HCT116 (cell line): ENCODE measurements around the gene TMOD1. TPM values are rescaled to one million over a fixed set of nuclear protein-coding genes. Genes with fewer than 3 reads are reported as not detected.

Experiments
- ATAC-seq: fragments of 200-7000 bp; cut with Tn5 transposase; 2 replicates; pipeline ENCODE4 v1.9.1; 2020; ENCODE audit warnings: mild to moderate bottlenecking, moderate library complexity
- BruUV-seq: library from RNA; stranded (reverse); fragments of 400-500 nt; replicated peaks from 2 replicates; lab custom pipeline; 2021; lab: Mats Ljungman, UMichigan
- CTCF ChIA-PET: fragments of 300-600 bp; sonication (Branson Sonifier 250); formaldehyde crosslinking; loops from one replicate; lab custom pipeline; 2021; ENCODE audit warnings: antibody characterized with exemption; lab: Charles Lee
- POLR2A ChIA-PET: fragments of 300-600, 350-600 bp; sonication (Branson Sonifier 250); formaldehyde crosslinking; loops from one replicate; lab custom pipeline; 2021; ENCODE audit warnings: antibody characterized with exemption; lab: Charles Lee
- RAD21 ChIA-PET, 2 experiments: fragments of 300-600 bp; sonication (Branson Sonifier 250); formaldehyde crosslinking; loops; one replicate each; lab custom pipeline; 2023; ENCODE audit warnings: low total read pairs in 2 of 2; ENCODE audit not compliant: uncharacterized antibody in 2 of 2, unreplicated experiment in 2 of 2, low non-redundant PET in 1 of 2; lab: Charles Lee
- DNase-seq: peaks from one replicate; pipeline ENCODE4 v3.0.0-alpha.2; 2010; ENCODE audit warnings: low read depth, low spot score
- H2AFZ ChIP-seq: fragments of 200-600 bp; shearing (Covaris generic), sonication (generic); 2 replicates; pipeline ENCODE4 v1.6.1; 2017; ENCODE audit warnings: low read depth, mixed run types, mixed read lengths, antibody characterized with exemption, low read length; ENCODE audit not compliant: poor library complexity, severe bottlenecking
- H3K27ac ChIP-seq: 2 replicates; pipeline ENCODE4 v1.5.1; 2012; ENCODE audit warnings: low read depth, low read length
- H3K27me3 ChIP-seq: fragments of 200-600 bp; sonication (generic); 2 replicates; pipeline ENCODE4 v1.6.1; 2016; ENCODE audit warnings: mixed run types, low read length, mixed read lengths; ENCODE audit not compliant: insufficient read depth
- H3K36me3 ChIP-seq, 2 experiments: fragments of 200-500 bp in 1 of 2; fragments of 200-600 bp in 1 of 2; sonication (Bioruptor generic) in 1 of 2; sonication (generic) in 1 of 2; 2 replicates each; pipeline versions ENCODE4 v1.5.1 to v1.6.1; 2014 to 2016; ENCODE audit warnings: low read length in 2 of 2, inconsistent platforms in 1 of 2, mixed read lengths in 1 of 2, mixed run types in 1 of 2; ENCODE audit not compliant: insufficient read depth in 2 of 2, control insufficient read depth in 1 of 2
- H3K4me1 ChIP-seq, 2 experiments: fragments of 200-600 bp in 1 of 2; sonication (generic) in 1 of 2; 2 replicates each; pipeline versions ENCODE4 v1.5.1 to v1.6.1; 2012 to 2017; ENCODE audit warnings: low read length in 2 of 2, inconsistent platforms in 1 of 2, mild to moderate bottlenecking in 1 of 2, mixed read lengths in 1 of 2, mixed run types in 1 of 2, moderate library complexity in 1 of 2; ENCODE audit not compliant: insufficient read depth in 2 of 2, control insufficient read depth in 1 of 2
- H3K4me2 ChIP-seq: fragments of 200-600 bp; sonication (generic); 2 replicates; pipeline ENCODE4 v1.6.1; 2017; ENCODE audit warnings: mixed run types, low read length, mixed read lengths
- H3K4me3 ChIP-seq, 2 experiments: fragments of 200-600 bp in 1 of 2; sonication (generic) in 1 of 2; replicated peaks in 1 of 2; 2 replicates each; pipeline ENCODE4 v1.5.1; 2011 to 2016; ENCODE audit warnings: low read length in 2 of 2, control low read depth in 1 of 2, low read depth in 1 of 2, mild to moderate bottlenecking in 1 of 2, mixed read lengths in 1 of 2, mixed run types in 1 of 2
- H3K79me2 ChIP-seq: fragments of 200-600 bp; sonication (generic); 2 replicates; pipeline ENCODE4 v1.6.1; 2017; ENCODE audit warnings: mild to moderate bottlenecking, mixed run types, low read length, moderate library complexity, mixed read lengths; ENCODE audit not compliant: insufficient read depth
- H3K9ac ChIP-seq: fragments of 200-600 bp; sonication (generic); 2 replicates; pipeline ENCODE4 v1.6.1; 2016; ENCODE audit warnings: low read length, mixed read lengths
- H3K9me2 ChIP-seq: fragments of 200-600 bp; sonication (generic), shearing (Covaris generic); 2 replicates; pipeline ENCODE4 v1.6.1; 2017; ENCODE audit warnings: mixed run types, mild to moderate bottlenecking, moderate library complexity; ENCODE audit not compliant: insufficient read depth
- H3K9me3 ChIP-seq, 2 experiments: fragments of 200-500 bp in 1 of 2; fragments of 200-600 bp in 1 of 2; sonication (Bioruptor generic) in 1 of 2; sonication (generic) in 1 of 2; 2 replicates each; pipeline ENCODE4 v1.6.1; 2014 to 2017; ENCODE audit warnings: low read length in 2 of 2, mixed read lengths in 2 of 2, inconsistent platforms in 1 of 2, low read depth in 1 of 2, mild to moderate bottlenecking in 1 of 2, mixed run types in 1 of 2, moderate library complexity in 1 of 2; ENCODE audit not compliant: control insufficient read depth in 1 of 2, insufficient read depth in 1 of 2
- H4K20me1 ChIP-seq: fragments of 200-600 bp; sonication (generic), shearing (Covaris generic); 2 replicates; pipeline ENCODE4 v1.6.1; 2017; ENCODE audit warnings: mixed run types, mild to moderate bottlenecking, moderate library complexity; ENCODE audit not compliant: insufficient read depth
- ATF3 ChIP-seq: IDR thresholded peaks from 2 replicates; pipeline ENCODE4 v1.6.1; 2012
- CBX3 ChIP-seq: IDR thresholded peaks from 2 replicates; pipeline ENCODE4 v1.6.1; 2012; ENCODE audit warnings: low read depth
- CTCF ChIP-seq, 3 experiments: fragments of 200-600 bp in 1 of 3; sonication (generic) in 1 of 3; IDR thresholded peaks in 2 of 3; conservative IDR thresholded peaks in 1 of 3; 2 replicates each; pipeline ENCODE4 v1.5.1; 2012 to 2017; ENCODE audit warnings: low read depth in 2 of 3, low read length in 2 of 3, antibody characterized with exemption in 1 of 3, borderline replicate concordance in 1 of 3, control low read depth in 1 of 3, mild to moderate bottlenecking in 1 of 3, mixed read lengths in 1 of 3, mixed run types in 1 of 3, moderate library complexity in 1 of 3; ENCODE audit not compliant: insufficient read depth in 1 of 3
- EGR1 ChIP-seq: IDR thresholded peaks from 2 replicates; pipeline ENCODE4 v1.6.1; 2012; ENCODE audit warnings: low read depth
- ELF1 ChIP-seq: IDR thresholded peaks from 2 replicates; pipeline ENCODE4 v1.6.1; 2012; ENCODE audit warnings: low read depth, borderline replicate concordance
- FOSL1 ChIP-seq: IDR thresholded peaks from 2 replicates; pipeline ENCODE4 v1.6.1; 2012; ENCODE audit warnings: low read depth
- JUND ChIP-seq: IDR thresholded peaks from 2 replicates; pipeline ENCODE4 v1.6.1; 2012
- MAX ChIP-seq: IDR thresholded peaks from 2 replicates; pipeline ENCODE4 v1.6.1; 2012
- POLR2A ChIP-seq: IDR thresholded peaks from 2 replicates; pipeline ENCODE4 v1.7.0; 2011; ENCODE audit warnings: borderline replicate concordance; ENCODE audit not compliant: insufficient read depth, insufficient read length; ENCODE audit errors: extremely low read depth
- RAD21 ChIP-seq: IDR thresholded peaks from 2 replicates; pipeline ENCODE4 v1.6.1; 2012; ENCODE audit warnings: low read depth, mild to moderate bottlenecking
- REST ChIP-seq: IDR thresholded peaks from 2 replicates; pipeline ENCODE4 v1.6.1; 2012; ENCODE audit warnings: low read depth
- SIN3A ChIP-seq: IDR thresholded peaks from 2 replicates; pipeline ENCODE4 v1.6.1; 2012; ENCODE audit warnings: low read depth
- SP1 ChIP-seq: IDR thresholded peaks from 2 replicates; pipeline ENCODE4 v1.6.1; 2012; ENCODE audit warnings: low read depth
- SRF ChIP-seq: IDR thresholded peaks from 2 replicates; pipeline ENCODE4 v1.6.1; 2012; ENCODE audit warnings: low read depth
- TCF7L2 ChIP-seq: IDR thresholded peaks from 2 replicates; pipeline ENCODE4 v1.7.0; 2011; ENCODE audit warnings: borderline replicate concordance, inconsistent platforms; ENCODE audit not compliant: insufficient read depth, insufficient read length; ENCODE audit errors: extremely low read depth
- YY1 ChIP-seq: IDR thresholded peaks from 2 replicates; pipeline ENCODE4 v1.6.1; 2011; ENCODE audit warnings: low read length, low read depth, moderate library complexity, mild to moderate bottlenecking; ENCODE audit not compliant: insufficient replicate concordance; ENCODE audit errors: extremely low read depth
- ZNF274 ChIP-seq: fragments of 200-500 bp; sonication (Bioruptor generic); IDR thresholded peaks from 2 replicates; pipeline ENCODE4 v1.6.1; 2014; ENCODE audit warnings: mild to moderate bottlenecking, low read depth, low read length, inconsistent platforms
- intact Hi-C: fragments of 100-400 bp; cut with micrococcal nuclease; formaldehyde crosslinking; loops from 2 replicates; pipeline ENCODE4 v1.10.0; 2022
- total RNA-seq: library from RNA; stranded (reverse); gene quantifications from one replicate; pipeline ENCODE4 v1.2.1, GENCODE V29; 2021; ENCODE audit not compliant: unreplicated experiment

TMOD1 gene
- total RNA-seq, 1 experiment from 2014 or later: 4.4 TPM

- no TSS peak for BruUV-seq
- intact Hi-C loops: no loop called here
- ChIA-PET POLR2A (no interaction called here), RAD21 (no interaction called here)
- Histone ChIP-seq H3K4me2 (no peak overlapping the region), H3K9ac (no peak overlapping the region), H3K9me3 (no peaks in the 10 kb centered on the region), H3K9me2 (no peaks in the 10 kb centered on the region), H3K36me3 (no peaks in the 10 kb centered on the region), H3K79me2 (no peaks in the 10 kb centered on the region), H3K4me1 (peaks cover 3 to 24% of the 10 kb centered on the region in 2 experiments; a peak in 3 of 4 replicates), H2AFZ (no peak overlapping the region)
- TF ChIP-seq ELF1 (no peak), ZNF274 (no peak), REST (no peak), ATF3 (no peak), MAX (no peak), EGR1 (no peak), TCF7L2 (no peak), JUND (no peak), SP1 (no peak), YY1 (no peak), SIN3A (no peak), SRF (no peak), POLR2A (no peak), CBX3 (no peak), FOSL1 (no peak), RAD21 (no peak), CTCF (IDR thresholded peaks at IDR 0.05 in 2 of 3, conservative IDR thresholded peaks at IDR 0.05 in 1 of 3; ENCODE audit: borderline replicate concordance in 1 of 3, insufficient read depth in 1 of 3, low read depth in 2 of 3, low read length in 2 of 3) (no peak)
- TF ChIP-seq, all 23 proteins: peak for 0
- ATAC-seq (no peak), DNase-seq (no peak)
- Histone ChIP-seq H4K20me1 (no peaks in the 10 kb centered on the region), H3K27me3 (no peaks in the 10 kb centered on the region), H3K4me3 (no peak overlapping the region), H3K27ac (no peak overlapping the region)
- CTCF ChIA-PET: no interaction called here
These were observed 66.4 kb downstream of the TMOD1 start for GRCh38 chr9:97567894-97568202.
